Panc1 (cell line): ENCODE results near the gene PDCL3. TPM values are rescaled to one million over a fixed set of nuclear protein-coding genes. Genes with fewer than 3 reads are reported as not detected.

Experiments used
- ATAC-seq: fragments of 200-7000 bp; cut with Tn5 transposase; 2 replicates; pipeline ENCODE4 v1.9.1; 2020; ENCODE audit warnings: mild to moderate bottlenecking, moderate library complexity
- BruUV-seq: library from RNA; stranded (reverse); fragments of 400-500 nt; replicated peaks from 2 replicates; lab custom pipeline; 2021; lab: Mats Ljungman, UMichigan
- CTCF ChIA-PET: fragments of 300-600 bp; sonication (Branson Sonifier 250); formaldehyde crosslinking; loops from one replicate; lab custom pipeline; 2022; ENCODE audit warnings: antibody characterized with exemption; lab: Charles Lee
- POLR2A ChIA-PET: fragments of 300-600 bp; sonication (Branson Sonifier 250); formaldehyde crosslinking; loops from one replicate; lab custom pipeline; 2022; ENCODE audit warnings: antibody characterized with exemption; lab: Charles Lee
- DNase-seq: peaks from one replicate; pipeline ENCODE4 v3.0.0-alpha.2; 2010; ENCODE audit warnings: low read depth, low spot score
- H3K27ac ChIP-seq: 2 replicates; pipeline ENCODE4 v1.5.1; 2011; ENCODE audit warnings: mild to moderate bottlenecking, low read length, inconsistent platforms
- H3K27me3 ChIP-seq: fragments of 200-500 bp; sonication (Bioruptor generic); 2 replicates; pipeline ENCODE4 v1.6.0; 2014; ENCODE audit warnings: low read length, inconsistent platforms; ENCODE audit not compliant: control insufficient read depth, insufficient read depth
- H3K36me3 ChIP-seq: fragments of 200-500 bp; sonication (Bioruptor generic); 2 replicates; pipeline ENCODE4 v1.5.1; 2014; ENCODE audit warnings: inconsistent platforms, mild to moderate bottlenecking, low read length, moderate library complexity; ENCODE audit not compliant: control insufficient read depth, insufficient read depth
- H3K4me1 ChIP-seq: 2 replicates; pipeline ENCODE4 v1.5.1; 2011; ENCODE audit warnings: inconsistent platforms, mild to moderate bottlenecking, low read length, moderate library complexity; ENCODE audit not compliant: control insufficient read depth, insufficient read depth
- H3K4me3 ChIP-seq, 2 experiments: 2 replicates each; pipeline ENCODE4 v1.5.1; 2011 to 2012; ENCODE audit warnings: low read depth in 2 of 2, low read length in 2 of 2, mild to moderate bottlenecking in 2 of 2, inconsistent platforms in 1 of 2, moderate library complexity in 1 of 2
- H3K9me3 ChIP-seq: fragments of 200-500 bp; sonication (Bioruptor generic); 2 replicates; pipeline ENCODE4 v1.5.1; 2014; ENCODE audit warnings: low read depth, mild to moderate bottlenecking, inconsistent platforms, low read length, moderate library complexity; ENCODE audit not compliant: control insufficient read depth, insufficient read depth
- POLR2AphosphoS5 ChIP-seq: IDR thresholded peaks from 2 replicates; pipeline ENCODE4 v1.6.1; 2012; ENCODE audit warnings: mild to moderate bottlenecking, low read depth, low read length, moderate library complexity
- SIN3A ChIP-seq: IDR thresholded peaks from 2 replicates; pipeline ENCODE4 v1.6.1; 2012; ENCODE audit warnings: low read depth, mild to moderate bottlenecking, low read length, moderate library complexity, borderline replicate concordance; ENCODE audit not compliant: insufficient read depth
- TCF7L2 ChIP-seq: IDR thresholded peaks from 2 replicates; pipeline ENCODE4 v1.6.1; 2011; ENCODE audit warnings: mild to moderate bottlenecking, low read depth, low read length, inconsistent platforms
- in situ Hi-C: cut with HindIII; loops from 2 replicates; pipeline ENCODE4 v1.10.0; 2016; ENCODE audit warnings: low sequenced_read_pairs, low pct_unique_long_range_greater_than_20kb
- intact Hi-C: fragments of 100-400 bp; cut with micrococcal nuclease; formaldehyde crosslinking; loops from one replicate; pipeline ENCODE4 v1.10.0; 2022; ENCODE audit not compliant: unreplicated experiment
- total RNA-seq: library from RNA; stranded (reverse); gene quantifications from one replicate; pipeline ENCODE4 v1.2.1, GENCODE V29; 2021; ENCODE audit not compliant: unreplicated experiment
- TF ChIP-seq, protein P1 (sequence below): fragments of 450-650 bp; IDR thresholded peaks from 2 replicates; pipeline ENCODE4 v1.5.1; 2017; ENCODE audit warnings: mild to moderate bottlenecking
- TF ChIP-seq, protein P2 (sequence below), 2 experiments: IDR thresholded peaks; 2 replicates each; pipeline ENCODE4 v1.6.1; 2011 to 2012; ENCODE audit warnings: low read depth in 2 of 2, control low read depth in 1 of 2, low read length in 1 of 2, mild to moderate bottlenecking in 1 of 2, moderate library complexity in 1 of 2; ENCODE audit not compliant: insufficient read depth in 1 of 2

The PDCL3 gene
- total RNA-seq, 1 experiment from 2014 or later, result 43.1 TPM

DNA sequence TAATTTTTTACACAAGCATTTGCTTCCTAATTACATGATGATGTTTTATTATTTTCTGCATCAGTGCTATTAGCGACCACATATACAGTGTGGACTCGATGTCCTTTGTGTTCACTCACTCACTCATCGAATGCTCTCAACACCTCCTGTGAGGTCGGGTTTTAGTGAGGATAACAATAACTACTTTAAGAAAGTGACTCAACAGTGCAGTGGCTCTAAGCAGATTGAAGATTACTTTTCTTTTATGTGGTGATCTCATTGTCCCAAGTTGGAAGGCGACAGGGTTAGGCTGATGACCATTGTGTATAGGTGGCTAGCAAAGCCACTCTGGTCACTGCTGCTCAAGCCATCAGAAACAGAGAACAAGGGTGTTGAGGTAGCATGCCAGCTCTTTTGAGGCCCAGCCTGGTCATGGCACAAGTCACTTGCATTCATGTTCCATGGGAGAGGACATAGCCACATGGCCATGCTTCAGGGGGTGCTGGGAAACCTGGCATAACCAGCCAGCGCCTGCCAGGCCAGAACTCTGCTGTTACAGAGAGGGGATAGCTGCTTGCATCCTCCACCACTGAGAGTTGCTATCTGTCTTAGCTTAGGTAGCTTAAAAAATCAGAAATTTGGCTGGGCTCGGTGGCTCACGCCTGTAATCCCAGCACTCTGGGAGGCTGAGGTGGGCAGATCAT, 60.4 kb downstream of the PDCL3 start:
- ChIA-PET POLR2A (no interaction called here), CTCF (no interaction called here)
- no peak for DNase-seq
- no peak for ATAC-seq
- Histone ChIP-seq H3K36me3 (no peaks in the 10 kb centered on the region), H3K9me3 (no peaks in the 10 kb centered on the region), H3K27ac (no peak overlapping the region), H3K4me1 (no peaks in the 10 kb centered on the region), H3K27me3 (no peaks in the 10 kb centered on the region), H3K4me3 (no peak overlapping the region)
- intact Hi-C loops, result no loop called here
- TF ChIP-seq POLR2AphosphoS5 (no peak), TCF7L2 (no peak), SIN3A (no peak)
- TF ChIP-seq, protein P1, sequence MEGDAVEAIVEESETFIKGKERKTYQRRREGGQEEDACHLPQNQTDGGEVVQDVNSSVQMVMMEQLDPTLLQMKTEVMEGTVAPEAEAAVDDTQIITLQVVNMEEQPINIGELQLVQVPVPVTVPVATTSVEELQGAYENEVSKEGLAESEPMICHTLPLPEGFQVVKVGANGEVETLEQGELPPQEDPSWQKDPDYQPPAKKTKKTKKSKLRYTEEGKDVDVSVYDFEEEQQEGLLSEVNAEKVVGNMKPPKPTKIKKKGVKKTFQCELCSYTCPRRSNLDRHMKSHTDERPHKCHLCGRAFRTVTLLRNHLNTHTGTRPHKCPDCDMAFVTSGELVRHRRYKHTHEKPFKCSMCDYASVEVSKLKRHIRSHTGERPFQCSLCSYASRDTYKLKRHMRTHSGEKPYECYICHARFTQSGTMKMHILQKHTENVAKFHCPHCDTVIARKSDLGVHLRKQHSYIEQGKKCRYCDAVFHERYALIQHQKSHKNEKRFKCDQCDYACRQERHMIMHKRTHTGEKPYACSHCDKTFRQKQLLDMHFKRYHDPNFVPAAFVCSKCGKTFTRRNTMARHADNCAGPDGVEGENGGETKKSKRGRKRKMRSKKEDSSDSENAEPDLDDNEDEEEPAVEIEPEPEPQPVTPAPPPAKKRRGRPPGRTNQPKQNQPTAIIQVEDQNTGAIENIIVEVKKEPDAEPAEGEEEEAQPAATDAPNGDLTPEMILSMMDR, result no peak
- TF ChIP-seq, protein P2, sequence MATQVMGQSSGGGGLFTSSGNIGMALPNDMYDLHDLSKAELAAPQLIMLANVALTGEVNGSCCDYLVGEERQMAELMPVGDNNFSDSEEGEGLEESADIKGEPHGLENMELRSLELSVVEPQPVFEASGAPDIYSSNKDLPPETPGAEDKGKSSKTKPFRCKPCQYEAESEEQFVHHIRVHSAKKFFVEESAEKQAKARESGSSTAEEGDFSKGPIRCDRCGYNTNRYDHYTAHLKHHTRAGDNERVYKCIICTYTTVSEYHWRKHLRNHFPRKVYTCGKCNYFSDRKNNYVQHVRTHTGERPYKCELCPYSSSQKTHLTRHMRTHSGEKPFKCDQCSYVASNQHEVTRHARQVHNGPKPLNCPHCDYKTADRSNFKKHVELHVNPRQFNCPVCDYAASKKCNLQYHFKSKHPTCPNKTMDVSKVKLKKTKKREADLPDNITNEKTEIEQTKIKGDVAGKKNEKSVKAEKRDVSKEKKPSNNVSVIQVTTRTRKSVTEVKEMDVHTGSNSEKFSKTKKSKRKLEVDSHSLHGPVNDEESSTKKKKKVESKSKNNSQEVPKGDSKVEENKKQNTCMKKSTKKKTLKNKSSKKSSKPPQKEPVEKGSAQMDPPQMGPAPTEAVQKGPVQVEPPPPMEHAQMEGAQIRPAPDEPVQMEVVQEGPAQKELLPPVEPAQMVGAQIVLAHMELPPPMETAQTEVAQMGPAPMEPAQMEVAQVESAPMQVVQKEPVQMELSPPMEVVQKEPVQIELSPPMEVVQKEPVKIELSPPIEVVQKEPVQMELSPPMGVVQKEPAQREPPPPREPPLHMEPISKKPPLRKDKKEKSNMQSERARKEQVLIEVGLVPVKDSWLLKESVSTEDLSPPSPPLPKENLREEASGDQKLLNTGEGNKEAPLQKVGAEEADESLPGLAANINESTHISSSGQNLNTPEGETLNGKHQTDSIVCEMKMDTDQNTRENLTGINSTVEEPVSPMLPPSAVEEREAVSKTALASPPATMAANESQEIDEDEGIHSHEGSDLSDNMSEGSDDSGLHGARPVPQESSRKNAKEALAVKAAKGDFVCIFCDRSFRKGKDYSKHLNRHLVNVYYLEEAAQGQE (IDR thresholded peaks at IDR 0.05; ENCODE audit: insufficient read depth in 1 of 2, low read depth in 2 of 2, low read length in 1 of 2), result no peak
- no TSS peak for BruUV-seq
- in situ Hi-C loops, result no loop called here

DNA sequence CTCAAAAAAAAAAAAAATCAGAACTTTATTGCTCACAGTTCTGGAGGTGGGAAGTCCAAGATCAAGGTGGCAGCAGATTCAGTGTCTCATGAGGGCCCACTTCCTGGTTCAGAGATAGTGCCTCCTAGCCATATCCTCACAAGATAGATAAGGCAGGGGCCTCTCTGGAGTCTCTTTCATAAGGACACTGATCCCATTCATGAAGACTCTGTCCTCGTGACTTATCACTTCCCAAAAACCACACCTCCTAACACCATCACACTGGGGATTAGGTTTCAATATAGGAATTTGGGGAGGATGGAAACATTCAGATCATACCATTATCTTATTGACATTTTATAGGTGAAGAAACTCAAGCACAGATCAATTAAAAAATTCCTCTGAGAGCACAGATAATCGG, 61.1 kb downstream of the PDCL3 start:
- Histone ChIP-seq H3K4me3 (no peak overlapping the region), H3K27ac (no peak overlapping the region), H3K9me3 (no peaks in the 10 kb centered on the region), H3K4me1 (no peaks in the 10 kb centered on the region), H3K36me3 (no peaks in the 10 kb centered on the region), H3K27me3 (no peaks in the 10 kb centered on the region)
- TF ChIP-seq, protein P2 (IDR thresholded peaks at IDR 0.05; ENCODE audit: insufficient read depth in 1 of 2, low read depth in 2 of 2, low read length in 1 of 2), result no peak
- TF ChIP-seq SIN3A, result no peak
- TF ChIP-seq, protein P1, result no peak
- in situ Hi-C loops, result no loop called here
- POLR2A ChIA-PET, result no interaction called here
- intact Hi-C loops, result no loop called here
- ATAC-seq (no peak), DNase-seq (no peak)
- no TSS peak for BruUV-seq
- CTCF ChIA-PET, result no interaction called here
